K562 (cell line): ENCODE measurements around the gene DNAJB6. TPM values are rescaled to one million over a fixed set of nuclear protein-coding genes. Genes with fewer than 3 reads are reported as not detected.

Source experiments
- CCNT2 ChIP-seq: IDR thresholded peaks from 2 replicates; pipeline ENCODE4 v1.6.1; 2011; ENCODE audit warnings: borderline replicate concordance, low read depth, mild to moderate bottlenecking, moderate library complexity, mixed read lengths, low read length; ENCODE audit not compliant: insufficient read length; ENCODE audit errors: extremely low read depth
- CHD7 ChIP-seq: fragments of 200-600 bp; sonication (generic); IDR thresholded peaks from one replicate; pipeline ENCODE4 v1.6.1; 2012; ENCODE audit warnings: mild to moderate bottlenecking, low read depth, low read length, inconsistent platforms
- KAT7 ChIP-seq: sonication (generic); formaldehyde crosslinking; IDR thresholded peaks from 2 replicates; pipeline ENCODE4 v1.8.0; 2022; ENCODE audit warnings: missing genetic modification reagents, mild to moderate bottlenecking, borderline replicate concordance
- MBD1 ChIP-seq: fragments of 250-450 bp; sonication (Bioruptor Pico); IDR thresholded peaks from 2 replicates; pipeline ENCODE4 v1.8.0; 2022; ENCODE audit warnings: inconsistent platforms
- MEF2D ChIP-seq: conservative IDR thresholded peaks from 2 replicates; pipeline ENCODE4 v1.6.1; 2016; ENCODE audit warnings: low read depth, missing genetic modification characterization, missing compliant biosample characterization
- MYC ChIP-seq, 2 experiments: fragments of 250-450 bp in 1 of 2; sonication (Bioruptor Pico) in 1 of 2; IDR thresholded peaks; 2 replicates each; pipeline versions ENCODE4 v1.5.1 to v1.6.1; 2012 to 2021; ENCODE audit warnings: low read depth in 2 of 2, borderline replicate concordance in 1 of 2, improper control_type of control experiment in 1 of 2, low read length in 1 of 2, mild to moderate bottlenecking in 1 of 2, moderate library complexity in 1 of 2
- NFIX ChIP-seq: fragments of 250-450 bp; sonication (Bioruptor Pico); IDR thresholded peaks from 2 replicates; pipeline ENCODE4 v1.4.0; 2020; ENCODE audit warnings: low read depth, mild to moderate bottlenecking, moderate library complexity
- RBM25 ChIP-seq: fragments of 200-400 bp; formaldehyde crosslinking; IDR thresholded peaks from 2 replicates; pipeline ENCODE4 v1.6.1; 2018; ENCODE audit warnings: low read length, low read depth, moderate library complexity; ENCODE audit not compliant: severe bottlenecking
- SRSF3 ChIP-seq: fragments of 200-400 bp; formaldehyde crosslinking; IDR thresholded peaks from 2 replicates; pipeline ENCODE4 v1.6.1; 2016; ENCODE audit warnings: mild to moderate bottlenecking, low read length, moderate library complexity; ENCODE audit not compliant: insufficient read depth
- TAF9B ChIP-seq: fragments of 450-650 bp; IDR thresholded peaks from 2 replicates; pipeline ENCODE4 v1.6.1; 2018; ENCODE audit warnings: mild to moderate bottlenecking; ENCODE audit not compliant: partially characterized antibody
- ZNF232 ChIP-seq: sonication (generic); formaldehyde crosslinking; IDR thresholded peaks from 2 replicates; pipeline ENCODE4 v1.8.0; 2022; ENCODE audit warnings: mild to moderate bottlenecking, missing genetic modification reagents
- ZNF696 ChIP-seq: fragments of 250-450 bp; sonication (Bioruptor Pico); conservative IDR thresholded peaks from 2 replicates; pipeline ENCODE4 v1.4.0; 2020; ENCODE audit warnings: mild to moderate bottlenecking, moderate library complexity
- polyA plus RNA-seq, 8 experiments: library from polyadenylated mRNA; depleted of rRNA in 4 of 8; stranded (reverse) in 5 of 8; unstranded in 3 of 8; fragments of >200 nt; fragmentation: Nextera tagmentation in 2 of 8; fragmentation: Illumina TruSeq in 1 of 8; extraction: Ambion mirVana in 2 of 8; extraction: Trizol in 1 of 8; gene quantifications; 2 replicates each; pipeline versions ENCODE4 v1.2.1 to v1.2.3, GENCODE V29; 2011 to 2014; ENCODE audit warnings: inconsistent platforms in 1 of 8, missing spikeins in 1 of 8
- total RNA-seq, 7 experiments: library from RNA; depleted of rRNA in 6 of 7; stranded (reverse); fragments of >200 nt in 6 of 7; fragmentation: Illumina TruSeq in 2 of 7; extraction: Trizol in 2 of 7; gene quantifications; 2 replicates each; pipeline versions ENCODE4 v1.2.1 to v1.2.3, GENCODE V29; 2011 to 2021; ENCODE audit warnings: low replicate concordance in 1 of 7

DNAJB6 gene
- total and polyA plus RNA-seq, 9 of the 15 experiments (the other 6 are each of a cell fraction or from before 2014, with no cell fraction given) = 84.5 to 158 (median 135) TPM

- TF ChIP-seq CHD7 (no peak), RBM25 (no peak), SRSF3 (no peak), MBD1 (peak; percentile 66; the same call in 1 of the 2 replicates), ZNF696 (CRISPR knock-in tag) (no peak), TAF9B (no peak), KAT7 (CRISPR knock-in tag) (no peak), MEF2D (tag) (no peak), NFIX (CRISPR knock-in tag) (no peak), CCNT2 (no peak), ZNF232 (CRISPR knock-in tag) (no peak), MYC (IDR thresholded peaks at IDR 0.05; ENCODE audit: low read depth, low read length) (peak; percentile 39; the same call in 1 of the 2 replicates), MYC (CRISPR knock-in tag; IDR thresholded peaks at IDR 0.05; ENCODE audit: borderline replicate concordance, low read depth) (no peak)
Measured at GRCh38 chr7:157339777-157340677, 3.2 kb downstream of the DNAJB6 start (continued).
